Endothelial cell of umbilical vein (primary cell): ENCODE measurements around the gene HSPA9. TPM values are rescaled to one million over a fixed set of nuclear protein-coding genes. Genes with fewer than 3 reads are reported as not detected.
A peak's percentile ranks its signal among the peaks of the same experiment; 100 is the strongest.

Experiments
- BruUV-seq: library from RNA; stranded (reverse); fragments of 400-500 nt; replicated peaks from 2 replicates; lab custom pipeline; 2021; lab: Mats Ljungman, UMichigan
- CTCF ChIA-PET: fragments of 300-600, 350-600 bp; sonication (Branson Sonifier 250); formaldehyde crosslinking; loops from one replicate; lab custom pipeline; 2021; ENCODE audit warnings: antibody characterized with exemption, inconsistent platforms; lab: Charles Lee
- POLR2A ChIA-PET: fragments of 300-600, 350-600 bp; sonication (Branson Sonifier 250); formaldehyde crosslinking; loops from one replicate; lab custom pipeline; 2021; ENCODE audit warnings: antibody characterized with exemption, inconsistent platforms; lab: Charles Lee
- DNase-seq: peaks from one replicate; pipeline ENCODE4 v3.0.0-alpha.2; 2011; ENCODE audit warnings: low read depth, low spot score
- FAIRE-seq: peaks from 2 replicates; lab custom pipeline; 2011; peaks lifted over from hg19 to GRCh38; lab: Jason Lieb, UNC
- H2AFZ ChIP-seq: 2 replicates; pipeline ENCODE4 v1.6.0; 2012; ENCODE audit warnings: low read depth, low read length, control low read depth, inconsistent platforms
- H3K27ac ChIP-seq: 2 replicates; pipeline ENCODE4 v1.5.1; 2011; ENCODE audit warnings: low read depth, mild to moderate bottlenecking, control low read depth, low read length, moderate library complexity; ENCODE audit not compliant: insufficient read depth
- H3K27me3 ChIP-seq, 2 experiments: 2 replicates each; pipeline versions ENCODE4 v1.6.0 to v1.6.1; 2011; ENCODE audit warnings: low read length in 2 of 2, mixed read lengths in 1 of 2; ENCODE audit not compliant: control insufficient read depth in 2 of 2, insufficient read depth in 2 of 2
- H3K36me3 ChIP-seq, 2 experiments: 2 replicates in 1 of 2; 3 replicates in 1 of 2; pipeline ENCODE4 v1.5.1; 2011; ENCODE audit warnings: low read length in 2 of 2, mild to moderate bottlenecking in 1 of 2, moderate library complexity in 1 of 2; ENCODE audit not compliant: control insufficient read depth in 2 of 2, insufficient read depth in 2 of 2; ENCODE audit errors: extremely low read depth in 1 of 2
- H3K4me1 ChIP-seq: 3 replicates; pipeline ENCODE4 v1.5.1; 2011; ENCODE audit warnings: mild to moderate bottlenecking, low read length; ENCODE audit not compliant: control insufficient read depth, insufficient read depth; ENCODE audit errors: extremely low read depth
- H3K4me2 ChIP-seq: 2 replicates; pipeline ENCODE4 v1.6.1; 2011; ENCODE audit warnings: low read length, control low read depth, mixed read lengths; ENCODE audit not compliant: insufficient read depth
- H3K4me3 ChIP-seq, 3 experiments: fragments of 200-600 bp in 1 of 3; sonication (generic), shearing (Covaris generic) in 1 of 3; replicated peaks in 1 of 3; 2 replicates each; pipeline ENCODE4 v1.5.1; 2011 to 2016; ENCODE audit warnings: control low read depth in 3 of 3, low read length in 3 of 3, mild to moderate bottlenecking in 2 of 3, inconsistent platforms in 1 of 3, low read depth in 1 of 3, moderate library complexity in 1 of 3; ENCODE audit not compliant: insufficient read depth in 1 of 3
- H3K79me2 ChIP-seq: 2 replicates; pipeline ENCODE4 v1.6.0; 2012; ENCODE audit warnings: low read length, inconsistent platforms; ENCODE audit not compliant: control insufficient read depth, insufficient read depth
- H3K9ac ChIP-seq: replicated peaks from 2 replicates; pipeline ENCODE3; 2011; ENCODE audit warnings: low read length, control low read depth; ENCODE audit not compliant: insufficient read depth; ENCODE audit errors: extremely low read depth
- H3K9me1 ChIP-seq: replicated peaks from 3 replicates; pipeline ENCODE4 v1.6.0; 2011; ENCODE audit warnings: mild to moderate bottlenecking, low read length; ENCODE audit not compliant: control insufficient read depth, insufficient read depth; ENCODE audit errors: extremely low read depth
- H3K9me3 ChIP-seq: replicated peaks from 2 replicates; pipeline ENCODE4 v1.5.1; 2012; ENCODE audit warnings: low read length, inconsistent platforms; ENCODE audit not compliant: control insufficient read depth, insufficient read depth
- H4K20me1 ChIP-seq: replicated peaks from 2 replicates; pipeline ENCODE3; 2011; ENCODE audit warnings: mild to moderate bottlenecking, low read length; ENCODE audit not compliant: control insufficient read depth, insufficient read depth; ENCODE audit errors: extremely low read depth
- GATA2 ChIP-seq: IDR thresholded peaks from 2 replicates; pipeline ENCODE4 v1.7.0; 2011; ENCODE audit warnings: low read depth, mild to moderate bottlenecking, moderate library complexity, mixed read lengths, low read length; ENCODE audit not compliant: insufficient read length, insufficient read depth
- MAX ChIP-seq: IDR thresholded peaks from 2 replicates; pipeline ENCODE4 v1.6.1; 2011; ENCODE audit not compliant: insufficient read depth, insufficient read length
- MYC ChIP-seq: IDR thresholded peaks from one replicate; pipeline ENCODE4 v1.6.1; 2011; ENCODE audit warnings: mild to moderate bottlenecking, low read depth, low read length
- dilution Hi-C: fragments of 300-500 bp; cut with MboI; formaldehyde crosslinking; loops from one replicate; pipeline ENCODE4 v1.15.0; 2019; ENCODE audit warnings: low sequenced_read_pairs; ENCODE audit not compliant: extremely low pct_ligation_motif_present
- intact Hi-C: fragments of 100-400 bp; cut with micrococcal nuclease; formaldehyde crosslinking; loops from one replicate; pipeline ENCODE4 v1.10.0; 2022
- polyA plus RNA-seq, 4 experiments: library from polyadenylated mRNA; depleted of rRNA in 3 of 4; stranded (reverse) in 3 of 4; unstranded in 1 of 4; fragments of >200 nt; gene quantifications; 2 replicates each; pipeline versions ENCODE4 v1.2.1 to v1.2.3, GENCODE V29; 2011 to 2012; ENCODE audit warnings: missing spikeins in 1 of 4
- total RNA-seq: library from RNA; stranded (reverse); gene quantifications from 2 replicates; pipeline ENCODE4 v1.2.3, GENCODE V29; 2021
- TF ChIP-seq, protein P1 (sequence below), 2 donors: IDR thresholded peaks; 1 replicate in 1 of 2; 2 replicates in 1 of 2; pipeline ENCODE4 v1.5.1; 2011; ENCODE audit warnings: low read length in 2 of 2, mild to moderate bottlenecking in 2 of 2, moderate library complexity in 2 of 2, control low read depth in 1 of 2, inconsistent platforms in 1 of 2, low read depth in 1 of 2; ENCODE audit not compliant: insufficient read depth in 1 of 2; ENCODE audit errors: extremely low read depth in 1 of 2

Gene HSPA9
- total and polyA plus RNA-seq, 2 donors (not counting 3 experiments of a cell fraction or from before 2014, with no cell fraction given): 99.6 to 192 TPM

DNA sequence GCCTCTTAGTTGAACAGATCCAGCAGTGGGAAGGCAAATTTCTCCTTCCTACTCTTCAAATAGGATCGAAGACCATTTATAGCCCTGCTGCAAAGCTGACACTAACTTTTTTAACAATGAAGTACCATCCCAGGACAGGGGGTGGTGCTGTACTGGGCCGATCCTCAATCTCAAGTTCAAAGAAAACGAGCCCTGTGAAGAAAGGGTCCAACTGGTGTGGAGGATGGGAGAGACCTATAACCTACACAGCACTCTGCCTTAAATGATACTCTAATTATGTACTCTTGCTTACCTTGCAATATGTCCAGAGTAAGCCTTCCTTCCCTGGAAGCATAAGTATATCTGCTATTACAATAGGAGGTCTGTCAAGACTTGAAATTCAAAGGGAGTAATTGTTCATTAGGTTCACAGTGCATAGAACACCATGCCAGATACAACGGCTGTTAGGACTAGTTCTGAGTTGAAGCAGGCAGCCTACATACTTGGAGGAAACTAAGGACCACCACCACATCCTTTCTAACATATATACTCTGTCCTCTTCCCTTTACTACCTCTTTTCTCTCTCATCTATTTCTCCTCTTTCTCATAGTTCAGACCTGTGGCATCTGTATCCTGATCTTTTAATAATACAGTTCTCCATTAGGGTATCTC, 38.4 kb downstream of the HSPA9 start:
- no peak for FAIRE-seq

More for the DNA sequence above, 38.4 kb downstream of the HSPA9 start:
- ChIA-PET POLR2A (no interaction called here), CTCF (interaction anchor here (0.7 to 1.2 kb wide), 4 partner anchors 11 to 33 kb away, joined by 3 to 4 read pairs (median 4); no protein-coding TSS in a partner anchor)
- intact Hi-C loops (no loop called here), dilution Hi-C loops (no loop called here)
- H3K4me2 ChIP-seq: no peak overlapping the region
- TF ChIP-seq MYC (no peak), GATA2 (no peak), MAX (no peak)
- TF ChIP-seq, protein P1, sequence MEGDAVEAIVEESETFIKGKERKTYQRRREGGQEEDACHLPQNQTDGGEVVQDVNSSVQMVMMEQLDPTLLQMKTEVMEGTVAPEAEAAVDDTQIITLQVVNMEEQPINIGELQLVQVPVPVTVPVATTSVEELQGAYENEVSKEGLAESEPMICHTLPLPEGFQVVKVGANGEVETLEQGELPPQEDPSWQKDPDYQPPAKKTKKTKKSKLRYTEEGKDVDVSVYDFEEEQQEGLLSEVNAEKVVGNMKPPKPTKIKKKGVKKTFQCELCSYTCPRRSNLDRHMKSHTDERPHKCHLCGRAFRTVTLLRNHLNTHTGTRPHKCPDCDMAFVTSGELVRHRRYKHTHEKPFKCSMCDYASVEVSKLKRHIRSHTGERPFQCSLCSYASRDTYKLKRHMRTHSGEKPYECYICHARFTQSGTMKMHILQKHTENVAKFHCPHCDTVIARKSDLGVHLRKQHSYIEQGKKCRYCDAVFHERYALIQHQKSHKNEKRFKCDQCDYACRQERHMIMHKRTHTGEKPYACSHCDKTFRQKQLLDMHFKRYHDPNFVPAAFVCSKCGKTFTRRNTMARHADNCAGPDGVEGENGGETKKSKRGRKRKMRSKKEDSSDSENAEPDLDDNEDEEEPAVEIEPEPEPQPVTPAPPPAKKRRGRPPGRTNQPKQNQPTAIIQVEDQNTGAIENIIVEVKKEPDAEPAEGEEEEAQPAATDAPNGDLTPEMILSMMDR (IDR thresholded peaks at IDR 0.05; ENCODE audit: extremely low read depth in 1 of 2, insufficient read depth in 1 of 2, low read depth in 1 of 2, low read length in 2 of 2): peak; percentile 29 to 41
- no peaks in the 10 kb centered on the region for H3K27me3 ChIP-seq
- BruUV-seq: no TSS peak
- no peaks in the 10 kb centered on the region for H3K9me3 ChIP-seq
- peaks cover 17% of the 10 kb centered on the region for H3K4me1 ChIP-seq
- peaks cover 8% of the 10 kb centered on the region for H4K20me1 ChIP-seq
- peak; percentile 26 for DNase-seq
- peaks cover 3 to 11% of the 10 kb centered on the region in 2 experiments for H3K36me3 ChIP-seq
- H3K27ac ChIP-seq: no peak overlapping the region
- no peak overlapping the region for H3K9ac ChIP-seq
- no peak overlapping the region for H2AFZ ChIP-seq
- H3K9me1 ChIP-seq: no peaks in the 10 kb centered on the region
- H3K4me3 ChIP-seq: no peak overlapping the region
- peaks cover 93% of the 10 kb centered on the region for H3K79me2 ChIP-seq
